Gastroesophageal sphincter (tissue), 3 donors: ENCODE data around the gene PPP3CB.

Experiments
- EP300 ChIP-seq: sonication (generic); formaldehyde crosslinking; IDR thresholded peaks from one replicate; pipeline ENCODE4 v1.6.1; 2017; ENCODE audit warnings: antibody characterized with exemption, mild to moderate bottlenecking
- POLR2A ChIP-seq, 2 donors: fragments of 450-650 bp; IDR thresholded peaks; one replicate each; pipeline ENCODE4 v1.6.1; 2017; ENCODE audit warnings: antibody characterized with exemption in 2 of 2, mild to moderate bottlenecking in 2 of 2, moderate library complexity in 1 of 2
- POLR2AphosphoS5 ChIP-seq: sonication (generic); formaldehyde crosslinking; IDR thresholded peaks from one replicate; pipeline ENCODE4 v1.6.1; 2017; ENCODE audit warnings: antibody characterized with exemption
- TF ChIP-seq, protein P1 (sequence below), 4 experiments: fragments of 200-600 bp in 2 of 4; fragments of 450-650 bp in 2 of 4; sonication (generic) in 1 of 4; IDR thresholded peaks; one replicate each; pipeline ENCODE4 v1.5.1; 2017 to 2019; ENCODE audit warnings: antibody characterized with exemption in 4 of 4, mild to moderate bottlenecking in 2 of 4, moderate library complexity in 2 of 4

DNA sequence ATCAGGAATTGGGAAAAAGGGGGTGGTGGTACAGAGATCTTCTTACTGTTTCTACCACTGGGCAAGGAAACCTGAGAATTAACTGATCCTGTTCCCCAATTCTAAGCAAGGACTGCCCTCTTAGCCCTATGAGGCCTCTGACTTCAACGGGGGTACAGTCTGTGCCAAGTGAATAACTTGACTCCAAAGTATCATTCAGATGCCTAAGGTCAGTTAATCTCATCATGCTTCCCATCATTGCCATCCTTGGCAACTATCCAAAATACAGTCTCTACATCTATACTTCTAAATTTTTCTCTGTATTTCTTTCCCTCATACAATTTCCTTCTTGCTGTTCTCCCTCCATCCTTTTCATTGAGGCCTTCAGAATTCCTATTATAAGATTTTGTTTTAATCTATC lies 10.5 kb downstream of the PPP3CB start:
- TF ChIP-seq, protein P1, sequence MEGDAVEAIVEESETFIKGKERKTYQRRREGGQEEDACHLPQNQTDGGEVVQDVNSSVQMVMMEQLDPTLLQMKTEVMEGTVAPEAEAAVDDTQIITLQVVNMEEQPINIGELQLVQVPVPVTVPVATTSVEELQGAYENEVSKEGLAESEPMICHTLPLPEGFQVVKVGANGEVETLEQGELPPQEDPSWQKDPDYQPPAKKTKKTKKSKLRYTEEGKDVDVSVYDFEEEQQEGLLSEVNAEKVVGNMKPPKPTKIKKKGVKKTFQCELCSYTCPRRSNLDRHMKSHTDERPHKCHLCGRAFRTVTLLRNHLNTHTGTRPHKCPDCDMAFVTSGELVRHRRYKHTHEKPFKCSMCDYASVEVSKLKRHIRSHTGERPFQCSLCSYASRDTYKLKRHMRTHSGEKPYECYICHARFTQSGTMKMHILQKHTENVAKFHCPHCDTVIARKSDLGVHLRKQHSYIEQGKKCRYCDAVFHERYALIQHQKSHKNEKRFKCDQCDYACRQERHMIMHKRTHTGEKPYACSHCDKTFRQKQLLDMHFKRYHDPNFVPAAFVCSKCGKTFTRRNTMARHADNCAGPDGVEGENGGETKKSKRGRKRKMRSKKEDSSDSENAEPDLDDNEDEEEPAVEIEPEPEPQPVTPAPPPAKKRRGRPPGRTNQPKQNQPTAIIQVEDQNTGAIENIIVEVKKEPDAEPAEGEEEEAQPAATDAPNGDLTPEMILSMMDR (IDR thresholded peaks at IDR 0.05), result no peak
- no peak for TF ChIP-seq POLR2A (IDR thresholded peaks at IDR 0.05)
- no peak for TF ChIP-seq POLR2AphosphoS5
- no peak for TF ChIP-seq EP300
